B cell (primary cell): ENCODE results near the gene GNG7. TPM values are rescaled to one million over a fixed set of nuclear protein-coding genes. Genes with fewer than 3 reads are reported as not detected.
A peak's percentile ranks its signal among the peaks of the same experiment; 100 is the strongest.

Experiments used
- ATAC-seq: fragments of 200-7000 bp; cut with Tn5 transposase; one replicate; pipeline ENCODE4 v1.10.0; 2021; ENCODE audit warnings: low read depth, mild to moderate bottlenecking, moderate number of reproducible peaks, moderate library complexity
- CTCF ChIA-PET: fragments of 350-600 bp; sonication (Branson Sonifier 250); formaldehyde crosslinking; loops from one replicate; lab custom pipeline; 2021; ENCODE audit warnings: antibody characterized with exemption, inconsistent platforms; lab: Charles Lee
- POLR2A ChIA-PET: fragments of 350-600 bp; sonication (Branson Sonifier 250); formaldehyde crosslinking; loops from one replicate; lab custom pipeline; 2021; ENCODE audit warnings: antibody characterized with exemption; lab: Charles Lee
- DNase-seq: peaks from one replicate; pipeline ENCODE4 v3.0.0; 2013
- H2AFZ ChIP-seq: 2 replicates; pipeline ENCODE4 v1.6.1; 2012; ENCODE audit warnings: mild to moderate bottlenecking, low read depth, low read length; ENCODE audit not compliant: insufficient read depth, poor library complexity, severe bottlenecking
- H3K27ac ChIP-seq, 2 donors: 1 replicate in 1 of 2; 2 replicates in 1 of 2; pipeline ENCODE4 v1.5.1; 2012 to 2013; ENCODE audit warnings: low read length in 2 of 2, mild to moderate bottlenecking in 2 of 2, moderate library complexity in 1 of 2
- H3K27me3 ChIP-seq, 4 experiments: fragments of 200-600 bp in 1 of 4; sonication (generic) in 1 of 4; replicated peaks in 1 of 4; 1 replicate in 2 of 4; 2 replicates in 2 of 4; pipeline versions ENCODE4 v1.6.1 to v1.7.0; 2013 to 2016; ENCODE audit warnings: low read length in 3 of 4, mild to moderate bottlenecking in 2 of 4, mixed read lengths in 1 of 4, moderate library complexity in 1 of 4; ENCODE audit not compliant: insufficient read depth in 4 of 4, control insufficient read depth in 3 of 4; ENCODE audit errors: control extremely low read depth in 1 of 4
- H3K36me3 ChIP-seq, 2 experiments: replicated peaks in 1 of 2; 1 replicate in 1 of 2; 2 replicates in 1 of 2; pipeline versions ENCODE4 v1.6.1 to v1.7.1; 2013; ENCODE audit warnings: low read length in 1 of 2; ENCODE audit not compliant: insufficient read depth in 2 of 2, control insufficient read depth in 1 of 2; ENCODE audit errors: control extremely low read depth in 1 of 2, extremely low read depth in 1 of 2
- H3K4me1 ChIP-seq, 2 donors: fragments of 200-600 bp in 1 of 2; sonication (generic) in 1 of 2; 1 replicate in 1 of 2; 2 replicates in 1 of 2; pipeline versions ENCODE4 v1.5.1 to v1.6.1; 2013 to 2017; ENCODE audit warnings: low read length in 2 of 2; ENCODE audit not compliant: control insufficient read depth in 2 of 2, insufficient read depth in 2 of 2
- H3K4me2 ChIP-seq: replicated peaks from 2 replicates; pipeline ENCODE3; 2012; ENCODE audit warnings: mild to moderate bottlenecking, low read depth, low read length; ENCODE audit not compliant: poor library complexity, severe bottlenecking
- H3K4me3 ChIP-seq, 5 experiments: fragments of 200-600 bp in 1 of 5; sonication (generic) in 1 of 5; 1 replicate in 3 of 5; 2 replicates in 2 of 5; pipeline versions ENCODE4 v1.5.1 to v1.7.0; 2011 to 2016; ENCODE audit warnings: low read length in 4 of 5, mild to moderate bottlenecking in 4 of 5, low read depth in 2 of 5, control low read depth in 1 of 5, moderate library complexity in 1 of 5; ENCODE audit not compliant: insufficient read depth in 1 of 5; ENCODE audit errors: control extremely low read depth in 1 of 5, extremely low read depth in 1 of 5
- H3K79me2 ChIP-seq: fragments of 200-600 bp; sonication (generic); one replicate; pipeline ENCODE4 v1.6.0; 2016; ENCODE audit warnings: low read length; ENCODE audit not compliant: control insufficient read depth, insufficient read depth
- H3K9ac ChIP-seq: fragments of 200-600 bp; sonication (generic); 2 replicates; pipeline ENCODE4 v1.6.1; 2017; ENCODE audit warnings: mild to moderate bottlenecking, low read length, moderate library complexity
- H3K9me3 ChIP-seq, 3 donors: one replicate each; pipeline versions ENCODE4 v1.6.1 to v1.7.1; 2013; ENCODE audit warnings: low read length in 2 of 3; ENCODE audit not compliant: control insufficient read depth in 2 of 3, insufficient read depth in 1 of 3; ENCODE audit errors: control extremely low read depth in 1 of 3
- H4K20me1 ChIP-seq: 2 replicates; pipeline ENCODE4 v1.6.0; 2012; ENCODE audit warnings: mild to moderate bottlenecking, low read length; ENCODE audit not compliant: insufficient read depth, control insufficient read depth, poor library complexity, severe bottlenecking
- H3K27ac Mint-ChIP-seq: one replicate; pipeline ENCODE4 v1.8.0; 2021; ENCODE audit warnings: mixed read lengths
- H3K27me3 Mint-ChIP-seq: one replicate; pipeline ENCODE4 v1.8.0; 2021; ENCODE audit warnings: mixed read lengths
- H3K4me1 Mint-ChIP-seq: one replicate; pipeline ENCODE4 v1.8.0; 2021; ENCODE audit warnings: mixed read lengths
- H3K4me3 Mint-ChIP-seq: one replicate; pipeline ENCODE4 v1.8.0; 2021; ENCODE audit warnings: mixed read lengths
- H3K9me3 Mint-ChIP-seq: one replicate; pipeline ENCODE4 v1.8.0; 2022; ENCODE audit warnings: mixed read lengths; ENCODE audit not compliant: insufficient read depth
- CTCF ChIP-seq: fragments of 200-600 bp; IDR thresholded peaks from one replicate; pipeline ENCODE4 v1.8.0; 2022; ENCODE audit warnings: antibody characterized with exemption, mild to moderate bottlenecking
- EZH2 ChIP-seq: IDR thresholded peaks from 2 replicates; pipeline ENCODE4 v1.6.1; 2012; ENCODE audit warnings: borderline replicate concordance, low read depth, mild to moderate bottlenecking, moderate library complexity, low read length; ENCODE audit not compliant: insufficient read depth, poor library complexity, severe bottlenecking
- WGBS: methylation state at CpG from one replicate; pipeline ENCODE4 v1.1.5; 2013; ENCODE audit warnings: missing lambda C conversion rate; ENCODE audit not compliant: insufficient coverage; 5-methylcytosine and 5-hydroxymethylcytosine counted together
- intact Hi-C: fragments of 100-400 bp; cut with micrococcal nuclease; formaldehyde crosslinking; loops from one replicate; pipeline ENCODE4 v1.10.0; 2022
- polyA plus RNA-seq: library from polyadenylated mRNA; depleted of rRNA; stranded (reverse); fragments of >200 nt; gene quantifications from 2 replicates; pipeline ENCODE4 v1.2.3, GENCODE V29; 2012
- total RNA-seq, 2 donors: library from RNA; stranded (reverse); fragments of 120-200 nt in 1 of 2; gene quantifications; 1 replicate in 1 of 2; 2 replicates in 1 of 2; pipeline versions ENCODE4 v1.2.3 to v1.2.4, GENCODE V29; 2013 to 2022

Gene GNG7
- total and polyA plus RNA-seq, 2 donors (not counting 1 experiment from before 2014, with no cell fraction given) = 76.3 to 153 TPM

- Mint-ChIP-seq H3K27ac (peak overlapping the region; percentile 97), H3K9me3 (no peaks in the 10 kb centered on the region), H3K27me3 (no peaks in the 10 kb centered on the region), H3K4me3 (peak overlapping the region; percentile 78), H3K4me1 (peaks cover 61% of the 10 kb centered on the region)
- Histone ChIP-seq H2AFZ (no peak overlapping the region), H3K4me3 (no peak overlapping the region), H3K79me2 (peaks cover 98% of the 10 kb centered on the region), H4K20me1 (peaks cover 40% of the 10 kb centered on the region), H3K27ac (peak overlapping the region; percentile 81 to 89), H3K9me3 (no peaks in the 10 kb centered on the region), H3K4me1 (peaks cover 53 to 64% of the 10 kb centered on the region in 2 donors), H3K27me3 (no peaks in the 10 kb centered on the region), H3K9ac (no peak overlapping the region), H3K36me3 (peaks cover 0 to 29% of the 10 kb centered on the region in 2 experiments), H3K4me2 (peak overlapping the region; percentile 96)
- intact Hi-C loops = no loop called here
- DNase-seq (no peak), ATAC-seq (no peak)
- POLR2A ChIA-PET = interaction anchor here (0.7 to 0.9 kb wide), 5 partner anchors 9 to 208 kb away, joined by 3 to 7 read pairs (median 4); no protein-coding TSS in a partner anchor
- CTCF ChIA-PET = no interaction called here
- WGBS = 74% methylated on average over 6 of the region's 12 CpGs
- TF ChIP-seq EZH2 (no peak), CTCF (no peak)
Observed at GRCh38 chr19:2693492-2694160, 8.9 kb downstream of the GNG7 start.

- peak overlapping the region; percentile 26 for H3K27ac Mint-ChIP-seq
- Histone ChIP-seq H3K9ac (no peak overlapping the region), H3K4me2 (no peak overlapping the region), H3K9me3 (no peaks in the 10 kb centered on the region), H3K27ac (no peak overlapping the region), H3K4me1 (peaks cover 37 to 47% of the 10 kb centered on the region in 2 donors), H3K36me3 (peaks cover 0 to 30% of the 10 kb centered on the region in 2 experiments), H3K4me3 (no peak overlapping the region), H4K20me1 (peaks cover 50% of the 10 kb centered on the region), H3K27me3 (no peaks in the 10 kb centered on the region), H2AFZ (no peak overlapping the region), H3K79me2 (peaks cover 100% of the 10 kb centered on the region)
- no peak for TF ChIP-seq CTCF
- TF ChIP-seq EZH2 = no peak
- intact Hi-C loops = no loop called here
- no peak overlapping the region for H3K4me3 Mint-ChIP-seq
- WGBS = 96% methylated on average over 9 of the region's 9 CpGs
- H3K27me3 Mint-ChIP-seq = no peaks in the 10 kb centered on the region
- H3K4me1 Mint-ChIP-seq = peaks cover 59% of the 10 kb centered on the region
- POLR2A ChIA-PET = no interaction called here
- CTCF ChIA-PET = interaction anchor here (0.8 kb wide), 1 partner anchor 58 kb away, joined by 4 read pairs; no protein-coding TSS in a partner anchor
- H3K9me3 Mint-ChIP-seq = no peaks in the 10 kb centered on the region
- no peak for ATAC-seq
- peak; percentile 18 for DNase-seq
Observed at GRCh38 chr19:2691951-2692350, 10.5 kb downstream of the GNG7 start.
